ENCODE data around the gene MYL12A. TPM values are rescaled to one million over a fixed set of nuclear protein-coding genes. Genes with fewer than 3 reads are reported as not detected.

MYL12A gene
- total and polyA plus RNA-seq, 2 of the 13 experiments (the other 11 are each of a cell fraction or from before 2014, with no cell fraction given) = 261 to 277 TPM

GRCh38 chr18:3245853-3246634 is 1.6 kb upstream of the MYL12A start (continued):
- TF ChIP-seq ZNF790 (CRISPR knock-in tag; IDR thresholded peaks at IDR 0.05; ENCODE audit: borderline replicate concordance) (no peak), RFX5 (IDR thresholded peaks at IDR 0.05; ENCODE audit: low read depth, low read length) (no peak), ZNF792 (CRISPR knock-in tag; IDR thresholded peaks at IDR 0.05) (peak; percentile 80), ZNF691 (CRISPR knock-in tag; IDR thresholded peaks at IDR 0.05; ENCODE audit: borderline replicate concordance, low read depth) (peak; percentile 66; the same call in 1 of the 2 replicates), ZBTB34 (CRISPR knock-in tag; IDR thresholded peaks at IDR 0.05) (no peak), ZNF616 (CRISPR knock-in tag; IDR thresholded peaks at IDR 0.05; ENCODE audit: low read depth) (no peak), ZNF710 (CRISPR knock-in tag; IDR thresholded peaks at IDR 0.05; ENCODE audit: borderline replicate concordance) (0 out of 2 replicates have a peak, but pooled peaks have one; percentile 64), RBAK (CRISPR knock-in tag; IDR thresholded peaks at IDR 0.05) (no peak), POLR2AphosphoS2 (IDR thresholded peaks at IDR 0.05; ENCODE audit: low read depth, low read length) (no peak), NRL (CRISPR knock-in tag; IDR thresholded peaks at IDR 0.05; ENCODE audit: borderline replicate concordance) (peak; percentile 19; the same call in 1 of the 2 replicates), ZNF281 (CRISPR knock-in tag; IDR thresholded peaks at IDR 0.05; ENCODE audit: borderline replicate concordance) (peak; percentile 11; the same call in 1 of the 2 replicates), ZNF260 (CRISPR knock-in tag; IDR thresholded peaks at IDR 0.05; ENCODE audit: borderline replicate concordance, low read depth) (no peak), ZKSCAN5 (CRISPR knock-in tag; IDR thresholded peaks at IDR 0.05) (peak; percentile 17; the same call in 1 of the 2 replicates), KDM6A (CRISPR knock-in tag; IDR thresholded peaks at IDR 0.05; ENCODE audit: low read depth) (no peak), SNAPC4 (CRISPR knock-in tag; IDR thresholded peaks at IDR 0.05) (no peak), ZSCAN20 (CRISPR knock-in tag; IDR thresholded peaks at IDR 0.05; ENCODE audit: borderline replicate concordance) (no peak)
